ENCODE measurements around the gene DDX11.
"Not testable (repeated sequence)": the region's sequence is repeated elsewhere in the genome, so short reads cannot be mapped to it uniquely, and the experiment has no call there.

GRCh38 chr12:31092718-31093117 lies 19.1 kb downstream of the DDX11 start:
- TF ChIP-seq, protein P1, sequence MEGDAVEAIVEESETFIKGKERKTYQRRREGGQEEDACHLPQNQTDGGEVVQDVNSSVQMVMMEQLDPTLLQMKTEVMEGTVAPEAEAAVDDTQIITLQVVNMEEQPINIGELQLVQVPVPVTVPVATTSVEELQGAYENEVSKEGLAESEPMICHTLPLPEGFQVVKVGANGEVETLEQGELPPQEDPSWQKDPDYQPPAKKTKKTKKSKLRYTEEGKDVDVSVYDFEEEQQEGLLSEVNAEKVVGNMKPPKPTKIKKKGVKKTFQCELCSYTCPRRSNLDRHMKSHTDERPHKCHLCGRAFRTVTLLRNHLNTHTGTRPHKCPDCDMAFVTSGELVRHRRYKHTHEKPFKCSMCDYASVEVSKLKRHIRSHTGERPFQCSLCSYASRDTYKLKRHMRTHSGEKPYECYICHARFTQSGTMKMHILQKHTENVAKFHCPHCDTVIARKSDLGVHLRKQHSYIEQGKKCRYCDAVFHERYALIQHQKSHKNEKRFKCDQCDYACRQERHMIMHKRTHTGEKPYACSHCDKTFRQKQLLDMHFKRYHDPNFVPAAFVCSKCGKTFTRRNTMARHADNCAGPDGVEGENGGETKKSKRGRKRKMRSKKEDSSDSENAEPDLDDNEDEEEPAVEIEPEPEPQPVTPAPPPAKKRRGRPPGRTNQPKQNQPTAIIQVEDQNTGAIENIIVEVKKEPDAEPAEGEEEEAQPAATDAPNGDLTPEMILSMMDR (IDR thresholded peaks at IDR 0.05): not testable (repeated sequence)
- TF ChIP-seq POLR2A (IDR thresholded peaks at IDR 0.05): not testable (repeated sequence)
